Neural progenitor cell (in vitro differentiated cells): ENCODE results near the gene TGFBR3. TPM values are rescaled to one million over a fixed set of nuclear protein-coding genes. Genes with fewer than 3 reads are reported as not detected.

Experiments
- DNase-seq: peaks from one replicate; pipeline ENCODE4 v3.0.0-alpha.2; 2016; ENCODE audit warnings: low spot score
- H2AFZ ChIP-seq: fragments of 200-600 bp; sonication (generic); replicated peaks from 2 replicates; pipeline ENCODE4 v1.6.1; 2016; ENCODE audit warnings: antibody characterized with exemption
- H3F3A ChIP-seq: fragments of 200-600 bp; sonication (generic); 2 replicates; pipeline ENCODE4 v1.6.1; 2016; ENCODE audit warnings: antibody characterized with exemption, low read depth
- H3K27ac ChIP-seq: fragments of 200-600 bp; sonication (generic); 2 replicates; pipeline ENCODE4 v1.5.1; 2016; ENCODE audit warnings: mild to moderate bottlenecking
- H3K27me3 ChIP-seq: fragments of 200-600 bp; sonication (generic); 2 replicates; pipeline ENCODE4 v1.6.1; 2016; ENCODE audit warnings: mild to moderate bottlenecking, moderate library complexity
- H3K36me3 ChIP-seq: fragments of 200-600 bp; sonication (generic); 2 replicates; pipeline ENCODE4 v1.5.1; 2016
- H3K4me1 ChIP-seq: fragments of 200-600 bp; sonication (generic); 2 replicates; pipeline ENCODE4 v1.6.1; 2016; ENCODE audit warnings: mixed run types
- H3K4me2 ChIP-seq: fragments of 200-600 bp; sonication (generic); 2 replicates; pipeline ENCODE4 v1.6.1; 2016
- H3K4me3 ChIP-seq: fragments of 200-600 bp; sonication (generic); 2 replicates; pipeline ENCODE4 v1.5.1; 2016
- H3K79me2 ChIP-seq: fragments of 200-600 bp; sonication (generic); 2 replicates; pipeline ENCODE4 v1.6.1; 2016; ENCODE audit warnings: low read depth
- H3K9ac ChIP-seq: fragments of 200-600 bp; sonication (generic); 2 replicates; pipeline ENCODE4 v1.6.1; 2016
- H3K9me3 ChIP-seq: fragments of 200-600 bp; sonication (generic); 2 replicates; pipeline ENCODE4 v1.5.1; 2016; ENCODE audit warnings: low read depth
- H4K20me1 ChIP-seq: fragments of 200-600 bp; sonication (generic); 2 replicates; pipeline ENCODE4 v1.6.1; 2016; ENCODE audit warnings: low read depth
- H3K27ac Mint-ChIP-seq: 3 replicates; pipeline ENCODE4 v1.8.0; 2021; ENCODE audit warnings: mixed read lengths
- H3K27me3 Mint-ChIP-seq: 2 replicates; pipeline ENCODE4 v1.8.0; 2022; ENCODE audit warnings: low read depth, mild to moderate bottlenecking, inconsistent platforms, moderate library complexity, mixed read lengths; ENCODE audit not compliant: insufficient read depth
- H3K36me3 Mint-ChIP-seq: 3 replicates; pipeline ENCODE4 v1.8.0; 2021; ENCODE audit warnings: mixed read lengths
- H3K4me1 Mint-ChIP-seq: 3 replicates; pipeline ENCODE4 v1.8.0; 2021; ENCODE audit warnings: mixed read lengths
- H3K4me3 Mint-ChIP-seq: 3 replicates; pipeline ENCODE4 v1.8.0; 2021; ENCODE audit warnings: mild to moderate bottlenecking, moderate library complexity, mixed read lengths
- H3K9me3 Mint-ChIP-seq: 3 replicates; pipeline ENCODE4 v1.8.0; 2020; ENCODE audit warnings: mixed read lengths
- EZH2 ChIP-seq: fragments of 200-600 bp; sonication (generic); IDR thresholded peaks from 2 replicates; pipeline ENCODE4 v1.6.1; 2017; ENCODE audit warnings: antibody characterized with exemption, mild to moderate bottlenecking, moderate library complexity
- EZH2phosphoT487 ChIP-seq: fragments of 200-600 bp; sonication (generic); IDR thresholded peaks from 2 replicates; pipeline ENCODE4 v1.6.1; 2017; ENCODE audit warnings: antibody characterized with exemption
- total RNA-seq: library from RNA; depleted of rRNA; stranded (reverse); fragments of >200 nt; gene quantifications from 2 replicates; pipeline ENCODE4 v1.2.3, GENCODE V29; 2015; ENCODE audit warnings: low replicate concordance
- TF ChIP-seq, protein P1 (sequence below): fragments of 200-600 bp; sonication (generic); IDR thresholded peaks from 2 replicates; pipeline ENCODE4 v1.5.1; 2017; ENCODE audit warnings: antibody characterized with exemption, mild to moderate bottlenecking

Gene TGFBR3
- total RNA-seq, 1 donor from 2014 or later, result 11.8 TPM

DNA sequence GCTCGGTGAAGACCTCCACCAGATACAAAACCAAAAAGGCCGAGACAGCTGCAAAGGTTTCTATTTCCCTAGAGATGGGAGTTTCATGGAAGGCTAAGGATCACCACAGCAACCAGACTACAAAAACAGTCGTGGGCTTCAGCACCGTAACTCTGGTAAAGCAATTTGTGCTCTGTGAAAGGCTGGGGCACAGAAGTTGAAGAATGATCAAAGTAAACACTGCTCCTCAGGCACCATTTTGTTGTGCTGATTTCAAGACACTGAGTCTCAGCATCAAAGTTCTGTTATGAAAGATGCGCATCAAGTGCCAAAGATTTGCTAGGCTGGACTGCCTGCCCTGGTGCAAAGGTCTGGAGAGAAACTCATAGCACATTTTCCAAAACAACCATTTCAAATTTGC is 116.2 kb downstream of the TGFBR3 start:
- Mint-ChIP-seq H3K9me3 (no peaks in the 10 kb centered on the region), H3K36me3 (peaks cover 5% of the 10 kb centered on the region), H3K4me1 (peaks cover 32% of the 10 kb centered on the region), H3K27me3 (peaks cover 4% of the 10 kb centered on the region), H3K27ac (peak overlapping the region; percentile 88), H3K4me3 (no peak overlapping the region)
- Histone ChIP-seq H3F3A (peaks cover 7% of the 10 kb centered on the region), H3K36me3 (no peaks in the 10 kb centered on the region), H3K4me1 (peaks cover 22% of the 10 kb centered on the region), H4K20me1 (no peaks in the 10 kb centered on the region), H3K27ac (no peak overlapping the region), H3K9ac (no peak overlapping the region), H3K4me2 (no peak overlapping the region), H3K9me3 (no peaks in the 10 kb centered on the region), H3K27me3 (no peaks in the 10 kb centered on the region), H2AFZ (no peak overlapping the region), H3K79me2 (no peaks in the 10 kb centered on the region), H3K4me3 (no peak overlapping the region)
- DNase-seq, result no peak
- TF ChIP-seq, protein P1, sequence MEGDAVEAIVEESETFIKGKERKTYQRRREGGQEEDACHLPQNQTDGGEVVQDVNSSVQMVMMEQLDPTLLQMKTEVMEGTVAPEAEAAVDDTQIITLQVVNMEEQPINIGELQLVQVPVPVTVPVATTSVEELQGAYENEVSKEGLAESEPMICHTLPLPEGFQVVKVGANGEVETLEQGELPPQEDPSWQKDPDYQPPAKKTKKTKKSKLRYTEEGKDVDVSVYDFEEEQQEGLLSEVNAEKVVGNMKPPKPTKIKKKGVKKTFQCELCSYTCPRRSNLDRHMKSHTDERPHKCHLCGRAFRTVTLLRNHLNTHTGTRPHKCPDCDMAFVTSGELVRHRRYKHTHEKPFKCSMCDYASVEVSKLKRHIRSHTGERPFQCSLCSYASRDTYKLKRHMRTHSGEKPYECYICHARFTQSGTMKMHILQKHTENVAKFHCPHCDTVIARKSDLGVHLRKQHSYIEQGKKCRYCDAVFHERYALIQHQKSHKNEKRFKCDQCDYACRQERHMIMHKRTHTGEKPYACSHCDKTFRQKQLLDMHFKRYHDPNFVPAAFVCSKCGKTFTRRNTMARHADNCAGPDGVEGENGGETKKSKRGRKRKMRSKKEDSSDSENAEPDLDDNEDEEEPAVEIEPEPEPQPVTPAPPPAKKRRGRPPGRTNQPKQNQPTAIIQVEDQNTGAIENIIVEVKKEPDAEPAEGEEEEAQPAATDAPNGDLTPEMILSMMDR, result no peak
- TF ChIP-seq EZH2phosphoT487 (no peak), EZH2 (no peak)

DNA sequence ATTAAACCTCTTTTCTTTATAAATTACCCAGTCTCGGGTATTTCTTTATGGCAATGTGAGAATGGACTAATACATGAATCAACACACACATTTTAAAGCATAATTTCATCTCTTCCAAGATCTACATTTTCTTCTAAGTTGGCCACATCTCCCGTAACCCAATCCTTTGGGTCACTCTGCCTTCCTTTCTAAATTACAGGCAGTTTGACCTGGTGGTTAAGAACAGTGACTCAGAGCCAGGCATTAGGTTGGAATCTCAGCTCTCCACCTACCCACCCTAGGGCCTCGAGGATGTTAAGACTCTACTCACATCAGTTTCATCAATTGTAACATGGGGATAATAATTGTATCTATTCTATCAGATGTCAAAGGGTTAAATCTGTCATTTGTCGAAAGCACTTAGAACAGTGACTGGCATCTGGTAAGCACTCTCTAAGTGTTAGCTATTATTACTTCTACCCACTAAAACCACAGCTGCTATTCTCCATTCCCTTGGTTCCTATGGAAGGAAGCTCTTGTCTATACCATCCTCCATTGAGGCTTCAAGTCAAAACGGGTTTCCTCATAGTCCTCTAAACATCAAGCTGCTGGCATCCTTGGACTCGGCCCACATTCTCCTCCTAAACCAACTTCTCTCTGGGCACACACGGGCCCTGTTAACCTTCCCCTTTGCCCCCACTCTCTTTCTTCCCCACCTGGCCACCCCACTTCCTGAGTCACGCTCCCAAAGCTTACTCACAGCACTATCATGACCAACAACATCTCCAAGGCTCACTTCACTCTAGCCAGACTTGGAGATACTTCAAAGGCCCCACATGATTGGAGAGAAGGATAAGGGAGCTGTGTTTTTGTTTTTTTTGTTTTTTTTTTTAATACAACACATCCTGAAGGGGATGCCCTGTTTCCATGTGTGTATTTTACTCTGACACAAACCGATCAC is 116.9 kb downstream of the TGFBR3 start:
- Mint-ChIP-seq H3K27ac (peak overlapping the region; percentile 88), H3K27me3 (peaks cover 4% of the 10 kb centered on the region)
- no peak overlapping the region for H3K4me2 ChIP-seq

DNA sequence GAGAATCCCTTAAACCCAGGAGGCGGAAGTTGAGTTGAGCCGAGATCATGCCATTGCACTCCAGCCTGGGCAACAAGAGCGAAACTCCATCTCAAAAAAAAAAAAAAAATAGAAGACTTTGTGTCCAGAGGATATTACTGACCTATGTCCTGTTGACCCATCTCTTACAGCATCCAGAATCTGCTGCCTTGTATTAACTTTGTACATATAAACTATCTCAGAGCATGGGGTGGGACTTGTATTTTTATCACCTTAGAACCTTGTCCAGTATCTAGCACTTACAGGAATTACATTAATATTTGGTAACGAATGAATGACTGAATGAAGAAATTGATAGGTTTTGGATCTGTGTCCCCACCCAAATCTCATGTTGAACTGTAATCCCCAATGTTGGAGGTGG is 117.8 kb downstream of the TGFBR3 start:
- Mint-ChIP-seq H3K9me3 (no peaks in the 10 kb centered on the region), H3K36me3 (peaks cover 5% of the 10 kb centered on the region), H3K4me3 (no peak overlapping the region), H3K27me3 (peaks cover 4% of the 10 kb centered on the region), H3K4me1 (peaks cover 41% of the 10 kb centered on the region), H3K27ac (no peak overlapping the region)
- TF ChIP-seq, protein P1, result no peak
- TF ChIP-seq EZH2phosphoT487, result no peak
- no peaks in the 10 kb centered on the region for H3K27me3 ChIP-seq
- H3K27ac ChIP-seq, result no peak overlapping the region
- H3K36me3 ChIP-seq, result no peaks in the 10 kb centered on the region
- no peak overlapping the region for H2AFZ ChIP-seq
- H3F3A ChIP-seq, result peaks cover 8% of the 10 kb centered on the region
- H3K4me2 ChIP-seq, result no peak overlapping the region
- no peaks in the 10 kb centered on the region for H3K79me2 ChIP-seq
- H4K20me1 ChIP-seq, result no peaks in the 10 kb centered on the region
- H3K4me1 ChIP-seq, result peaks cover 31% of the 10 kb centered on the region
- DNase-seq, result no peak
- no peaks in the 10 kb centered on the region for H3K9me3 ChIP-seq
- H3K9ac ChIP-seq, result no peak overlapping the region
- no peak overlapping the region for H3K4me3 ChIP-seq

More for the DNA sequence above, 116.9 kb downstream of the TGFBR3 start:
- peaks cover 29% of the 10 kb centered on the region for H3K4me1 ChIP-seq
- no peak for TF ChIP-seq EZH2phosphoT487
- TF ChIP-seq, protein P1, result no peak
- no peak for TF ChIP-seq EZH2
- no peak overlapping the region for H3K27ac ChIP-seq
- H3F3A ChIP-seq, result peaks cover 8% of the 10 kb centered on the region
- H3K4me3 ChIP-seq, result no peak overlapping the region
- H3K27me3 ChIP-seq, result no peaks in the 10 kb centered on the region
- Mint-ChIP-seq H3K4me1 (peaks cover 38% of the 10 kb centered on the region), H3K4me3 (no peak overlapping the region), H3K36me3 (peaks cover 5% of the 10 kb centered on the region), H3K9me3 (no peaks in the 10 kb centered on the region)
- no peak overlapping the region for H2AFZ ChIP-seq
- H3K9me3 ChIP-seq, result no peaks in the 10 kb centered on the region
- H3K9ac ChIP-seq, result no peak overlapping the region
- no peaks in the 10 kb centered on the region for H4K20me1 ChIP-seq
- no peaks in the 10 kb centered on the region for H3K36me3 ChIP-seq
- DNase-seq, result no peak
- no peaks in the 10 kb centered on the region for H3K79me2 ChIP-seq
